Stimulated activated CD8-positive, alpha-beta memory T cell treated with anti-CD3 and anti-CD28 coated beads, Interleukin-4, amount 100 ng/mL, for 48 hours (primary cell): ENCODE data around the gene BTBD16.

Experiments used
- DNase-seq: peaks from one replicate; pipeline ENCODE4 v3.0.0-alpha.2; 2020

BTBD16 gene

DNA sequence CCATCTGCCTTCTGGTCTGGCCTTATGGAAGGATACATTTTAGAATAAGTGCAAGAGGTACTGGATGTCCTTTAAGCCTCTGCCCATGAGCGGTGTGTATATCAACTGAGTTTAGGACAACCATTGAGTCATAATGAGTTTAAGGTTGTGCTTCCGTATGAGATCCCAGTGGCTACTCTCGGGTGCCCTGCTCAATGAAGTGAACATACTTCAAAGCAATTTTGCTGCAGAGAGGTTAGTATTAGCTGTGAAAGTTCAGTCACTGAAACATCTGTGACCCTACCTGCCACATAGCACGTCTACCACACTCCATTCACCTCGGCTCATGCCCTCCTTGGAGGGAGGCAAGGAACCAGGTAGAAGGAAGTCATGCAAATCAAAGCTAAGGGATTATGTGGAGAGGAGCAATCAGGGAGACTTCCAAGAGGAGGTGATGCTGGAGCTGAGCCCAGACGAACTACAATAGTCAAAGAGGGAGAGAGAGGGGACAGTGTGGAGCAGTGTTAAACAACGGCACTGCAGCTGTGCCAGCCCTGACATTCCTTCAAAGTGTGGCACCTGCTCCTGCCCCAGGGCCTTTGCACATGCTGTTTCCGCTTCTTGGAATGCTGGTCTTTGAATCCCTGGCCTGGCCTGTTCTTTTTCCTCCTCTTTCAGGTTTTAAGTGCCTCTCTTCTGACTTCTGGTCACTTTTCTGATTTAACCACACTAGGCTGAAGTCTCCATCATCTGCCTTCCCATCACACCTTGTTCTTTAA, 25.4 kb downstream of the BTBD16 start:
- no peak for DNase-seq

DNA sequence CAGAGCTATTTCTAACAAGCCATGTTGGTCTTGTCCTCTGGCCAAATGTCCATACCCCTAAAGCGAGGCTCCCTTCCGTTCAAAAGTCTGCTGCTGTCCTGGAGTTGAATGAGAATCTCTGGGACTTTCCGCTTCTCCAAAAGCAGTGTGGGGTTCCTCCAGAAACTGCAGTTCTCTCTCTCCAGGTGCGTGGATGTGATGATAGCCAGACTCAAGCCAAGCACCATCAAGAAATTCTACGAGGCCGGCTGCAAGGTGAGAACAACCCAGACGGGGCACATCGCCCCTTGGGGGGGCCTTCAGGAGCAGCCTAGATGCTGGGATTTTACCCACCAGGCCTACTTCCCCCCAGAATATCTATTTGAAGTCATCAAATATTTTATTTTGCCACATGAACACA, 26.5 kb downstream of the BTBD16 start:
- no peak for DNase-seq

DNA sequence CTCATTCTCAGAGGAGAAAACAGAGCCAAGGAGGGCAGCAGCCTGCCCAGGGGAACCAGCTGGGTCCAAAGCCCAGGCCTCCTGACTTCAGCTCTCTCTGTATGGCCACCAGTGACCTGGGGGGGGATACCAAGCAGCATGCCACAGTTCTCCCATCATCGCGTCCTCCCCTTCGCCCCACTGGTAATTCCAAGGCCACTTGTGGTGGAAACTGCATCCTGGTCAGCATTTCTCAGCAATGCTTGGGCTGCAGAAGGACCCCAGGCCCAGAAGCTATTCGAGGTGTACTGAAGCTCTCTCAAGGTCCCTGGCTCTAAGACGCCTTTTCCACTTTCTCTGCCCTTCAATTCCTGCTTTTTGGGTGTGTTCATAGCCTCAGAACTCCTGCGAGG, 27.1 kb downstream of the BTBD16 start:
- DNase-seq, result no peak

DNA sequence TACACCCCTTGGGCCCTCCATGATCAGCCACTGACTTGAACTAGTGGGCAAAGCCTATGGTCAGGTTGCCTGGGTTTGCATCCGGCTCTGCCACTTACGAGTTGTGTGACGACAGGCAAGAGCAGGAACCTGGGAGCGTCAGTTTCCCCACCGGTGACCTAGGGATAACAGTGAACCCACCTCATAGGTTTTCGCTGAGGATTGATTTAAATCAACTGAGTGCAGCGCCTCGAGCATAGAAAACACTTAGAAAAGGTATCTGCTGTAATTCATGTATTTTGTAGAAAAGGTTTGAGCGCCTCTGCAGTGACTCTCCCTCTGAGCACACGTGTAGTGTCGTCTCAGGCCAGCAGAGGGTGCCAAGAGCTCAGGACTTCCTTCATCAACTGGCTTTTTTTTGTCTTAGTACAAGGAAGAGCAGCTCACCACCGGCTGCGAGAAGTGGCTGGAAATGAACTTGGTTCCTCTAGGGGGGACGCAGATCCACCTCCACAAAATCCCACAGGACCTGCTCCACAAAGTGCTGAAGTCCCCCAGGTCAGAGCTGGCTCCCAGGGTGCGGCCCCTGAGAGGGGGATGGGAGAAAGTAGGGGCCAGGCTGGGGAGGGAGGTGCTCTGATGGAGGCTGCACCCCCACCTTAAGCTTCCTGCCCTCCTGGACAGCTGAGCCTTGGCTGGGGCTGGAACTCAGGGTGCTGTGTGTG, 27.7 kb downstream of the BTBD16 start:
- peak; percentile 80 for DNase-seq

DNA sequence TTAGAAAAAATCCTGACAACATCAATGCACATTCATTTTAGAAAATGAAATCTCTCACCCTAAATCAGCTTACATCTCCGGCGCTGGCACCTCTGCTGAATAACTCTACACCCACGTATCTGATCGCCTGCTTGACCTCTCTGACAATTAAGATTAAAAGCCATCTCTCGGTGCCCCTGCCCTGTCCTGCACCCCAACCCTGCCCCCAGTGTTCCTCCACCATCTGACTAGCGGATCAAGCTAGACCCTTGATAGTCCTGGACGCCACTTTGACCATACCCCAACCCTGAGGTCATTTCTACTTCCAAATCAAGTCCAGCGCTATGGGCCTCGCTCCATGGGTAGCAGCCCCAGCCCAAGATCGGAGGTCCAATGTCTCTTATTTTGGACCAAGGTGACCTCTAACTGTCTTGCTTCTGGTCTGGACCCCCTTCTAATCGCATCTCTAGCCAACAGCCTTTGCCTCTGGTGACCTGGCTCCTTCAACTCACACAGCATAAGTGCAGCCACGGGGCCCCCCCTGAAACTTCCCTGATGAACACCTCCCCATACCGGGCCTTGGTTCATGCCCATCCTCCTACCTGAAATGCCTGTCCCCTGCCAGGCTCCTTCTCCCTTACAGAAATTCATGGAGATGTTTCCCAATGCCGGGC, 28.5 kb downstream of the BTBD16 start:
- DNase-seq, result no peak

DNA sequence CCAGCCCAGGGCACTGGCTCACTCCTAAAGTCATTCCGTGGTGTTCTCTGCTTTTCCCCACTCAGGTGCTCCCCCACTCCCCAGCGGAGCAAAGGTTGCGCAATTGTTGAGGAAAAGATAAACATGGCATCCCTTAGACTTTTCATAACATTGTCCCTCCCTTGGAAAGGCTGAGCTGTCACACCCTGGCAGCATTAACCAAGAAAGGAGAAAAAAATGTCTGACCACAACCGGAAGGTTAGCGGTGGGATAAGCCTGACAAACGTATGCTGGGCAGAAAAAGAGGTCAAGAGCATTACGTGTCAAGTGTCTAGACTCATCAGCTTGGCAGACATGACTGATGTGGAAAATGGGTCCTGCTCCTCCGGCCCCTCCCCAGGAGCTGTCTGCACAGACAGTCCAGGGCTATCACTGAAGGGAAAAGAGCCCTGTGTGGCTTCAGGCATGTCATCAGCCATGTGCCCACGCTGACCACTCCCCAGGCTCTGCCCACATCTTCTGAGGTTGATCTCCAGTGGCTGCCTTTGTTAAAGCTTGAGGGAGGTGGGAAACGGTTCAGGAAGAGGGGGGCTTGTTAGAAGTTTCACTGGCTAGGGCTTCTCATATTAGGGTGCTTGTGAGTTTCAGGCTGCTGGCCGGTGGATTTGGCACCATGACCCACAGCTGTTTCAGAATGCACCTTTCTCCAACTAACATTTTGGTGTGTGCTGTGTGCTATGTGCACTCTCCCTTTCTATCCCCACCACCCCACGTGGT, 30.1 kb downstream of the BTBD16 start:
- DNase-seq, result no peak

DNA sequence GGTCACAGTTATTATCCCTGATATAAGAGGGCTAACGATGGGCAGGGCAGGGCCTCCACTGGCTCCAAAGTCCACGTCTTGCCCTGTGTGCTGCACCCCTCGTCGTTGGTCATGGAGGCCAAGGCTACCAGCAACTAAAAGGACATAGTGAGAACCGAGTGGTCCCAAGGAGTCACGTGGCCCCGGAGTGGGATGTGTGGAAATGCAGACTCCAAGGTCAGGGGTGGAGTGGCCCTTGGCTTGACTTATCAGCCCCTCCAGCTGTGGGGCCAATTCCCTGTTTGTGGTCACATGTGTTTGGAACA, 30.7 kb downstream of the BTBD16 start:
- no peak for DNase-seq

DNA sequence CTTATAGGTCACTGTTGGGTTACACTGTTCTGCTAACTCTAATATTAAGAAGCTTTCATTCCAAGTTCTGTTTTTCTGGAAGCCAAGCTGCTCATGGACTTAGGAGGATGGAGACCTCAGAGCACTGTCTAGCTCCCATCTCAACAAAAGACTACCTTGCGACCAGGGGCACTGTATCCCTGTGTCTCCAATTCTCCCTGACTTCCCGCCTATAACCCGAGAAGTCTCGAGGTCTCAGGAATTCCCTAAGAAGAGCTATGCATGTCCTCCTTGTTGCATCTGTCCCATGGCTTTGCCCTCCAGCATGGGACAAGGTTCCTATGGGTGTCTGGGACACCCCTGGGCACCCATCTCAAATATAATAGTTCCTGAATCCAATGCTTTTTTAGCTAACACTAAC, 31.2 kb downstream of the BTBD16 start:
- DNase-seq, result no peak

DNA sequence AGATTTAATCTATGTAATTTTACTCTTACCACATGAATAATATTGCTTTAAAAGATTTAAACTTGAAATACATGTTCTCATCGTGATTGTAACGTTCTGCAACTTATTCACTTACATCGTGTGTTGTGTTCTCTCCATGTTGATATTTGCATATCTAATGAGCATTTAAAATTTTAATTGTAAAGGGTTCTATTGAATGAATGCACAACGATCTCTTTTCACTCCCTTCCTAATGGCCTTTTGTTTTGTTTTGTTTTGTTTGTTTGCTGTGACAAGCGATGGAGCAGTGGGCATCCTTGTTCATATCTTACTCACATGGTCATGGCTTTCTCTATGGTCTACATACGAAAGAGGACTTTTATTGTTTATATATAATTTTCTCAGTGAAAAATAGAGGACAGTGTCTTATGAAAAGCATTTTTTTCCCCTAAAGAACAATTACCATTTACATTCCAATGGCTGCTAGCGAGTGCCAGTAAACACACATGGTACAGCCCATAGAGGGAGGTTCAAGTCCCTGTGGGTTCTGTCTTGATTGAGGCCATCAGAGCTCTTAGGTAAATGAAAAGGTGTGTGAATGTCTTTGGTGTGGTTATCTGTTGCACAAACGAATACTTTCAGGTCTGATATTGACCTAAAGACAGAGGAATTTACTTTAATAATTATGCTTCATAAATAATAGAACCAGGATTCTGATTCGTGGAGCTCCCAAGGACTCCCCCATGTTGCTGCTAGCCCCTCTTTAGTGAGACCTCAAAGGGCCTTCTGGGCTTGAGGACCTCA, 32.4 kb downstream of the BTBD16 start:
- no peak for DNase-seq

DNA sequence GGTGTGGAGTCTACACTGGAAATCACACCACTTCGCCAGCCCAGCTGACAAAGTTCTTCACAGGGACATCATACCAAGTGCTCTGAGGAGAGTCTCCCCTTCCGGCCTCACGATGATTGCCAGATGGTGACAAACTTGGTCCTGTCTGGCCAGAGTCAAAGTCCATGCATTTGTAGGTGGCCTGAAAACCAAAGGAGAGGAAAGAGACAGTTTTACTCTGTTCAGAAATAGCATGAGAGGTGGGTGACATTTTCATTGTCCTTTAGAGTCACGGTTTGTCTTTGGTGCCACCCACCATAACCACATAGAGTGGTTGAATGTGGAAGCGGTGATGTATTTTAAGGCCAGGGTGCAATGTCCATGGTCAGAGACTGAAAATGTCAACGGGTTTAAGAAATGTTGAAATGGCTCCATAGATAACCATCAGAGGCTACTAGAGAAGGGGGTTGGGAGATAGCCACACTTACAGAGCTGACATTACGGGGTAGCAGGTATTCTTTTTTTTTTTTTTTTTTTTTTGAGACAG, 33.0 kb downstream of the BTBD16 start:
- DNase-seq, result peak; percentile 7

DNA sequence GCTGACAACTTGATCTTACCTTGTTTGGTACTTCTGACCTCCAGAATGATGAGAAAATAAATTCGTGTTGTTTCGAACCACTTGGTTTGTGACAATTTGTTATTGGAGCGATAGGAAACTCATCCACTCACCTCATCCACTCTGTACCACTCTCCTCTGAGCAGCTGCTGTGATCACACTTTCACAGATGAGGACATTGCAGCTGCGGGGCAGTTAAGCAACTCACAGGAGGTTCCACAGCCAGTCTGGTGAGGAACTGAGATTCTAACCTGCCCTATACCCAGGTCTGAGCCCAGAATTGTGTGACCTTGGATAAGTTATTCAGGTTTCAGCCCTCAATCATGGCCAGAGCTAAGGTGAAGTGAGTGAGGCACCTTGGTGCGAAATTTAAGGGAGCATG, 35.2 kb downstream of the BTBD16 start:
- no peak for DNase-seq

DNA sequence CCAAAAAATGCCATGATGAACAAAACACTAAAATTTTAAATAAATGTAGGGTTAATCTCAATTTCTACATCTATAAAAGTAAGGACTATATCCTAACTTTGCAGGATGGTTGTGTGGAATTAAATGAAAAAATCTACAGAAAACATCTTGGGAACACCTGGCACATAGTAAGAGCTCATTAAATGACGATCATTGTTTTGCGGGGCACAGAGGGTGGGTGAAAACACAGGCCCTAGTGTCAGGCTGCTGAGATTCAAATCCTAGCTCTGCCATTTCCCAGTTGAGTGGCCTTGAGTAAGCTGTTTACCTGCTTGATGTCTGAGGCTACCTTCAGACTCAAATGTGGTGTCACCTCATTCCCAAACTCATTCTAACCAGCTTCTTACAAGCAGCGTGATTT, 35.6 kb downstream of the BTBD16 start:
- no peak for DNase-seq

DNA sequence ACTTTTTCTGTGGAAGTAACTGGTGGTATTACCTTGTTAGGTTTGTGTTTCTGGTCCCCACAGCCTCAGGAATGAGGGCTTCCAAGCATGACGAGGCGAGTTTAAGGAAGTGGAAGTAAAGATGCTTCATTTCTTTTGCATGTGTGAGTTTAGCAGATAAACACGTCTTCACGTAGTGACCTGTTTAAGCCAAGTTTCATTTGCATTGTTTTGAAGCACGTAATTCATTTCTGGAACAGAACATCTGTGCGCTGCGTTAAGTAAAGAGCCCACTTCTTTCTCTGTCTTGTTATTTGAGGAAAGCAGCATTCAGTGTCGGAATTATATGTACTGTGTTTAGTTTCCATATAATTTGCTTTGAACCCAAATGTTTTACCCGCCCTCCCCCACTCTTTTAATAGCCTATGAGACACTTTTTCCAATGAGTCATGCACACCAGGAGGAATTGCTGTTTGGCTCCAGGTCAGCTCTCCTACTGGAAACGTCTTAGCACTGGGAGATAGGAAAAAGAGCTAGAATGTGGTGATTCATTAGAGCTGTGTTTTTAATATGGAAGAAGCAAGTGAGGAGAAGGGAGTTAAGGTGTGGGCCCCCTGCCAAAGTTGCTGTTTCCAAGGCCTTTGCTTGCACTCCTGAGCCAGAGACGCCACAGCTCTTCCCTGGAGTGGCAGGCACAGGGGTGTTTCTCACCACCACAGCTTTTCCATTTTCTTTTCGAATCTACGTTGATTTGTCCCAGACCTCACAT, 36.7 kb downstream of the BTBD16 start:
- DNase-seq, result no peak

DNA sequence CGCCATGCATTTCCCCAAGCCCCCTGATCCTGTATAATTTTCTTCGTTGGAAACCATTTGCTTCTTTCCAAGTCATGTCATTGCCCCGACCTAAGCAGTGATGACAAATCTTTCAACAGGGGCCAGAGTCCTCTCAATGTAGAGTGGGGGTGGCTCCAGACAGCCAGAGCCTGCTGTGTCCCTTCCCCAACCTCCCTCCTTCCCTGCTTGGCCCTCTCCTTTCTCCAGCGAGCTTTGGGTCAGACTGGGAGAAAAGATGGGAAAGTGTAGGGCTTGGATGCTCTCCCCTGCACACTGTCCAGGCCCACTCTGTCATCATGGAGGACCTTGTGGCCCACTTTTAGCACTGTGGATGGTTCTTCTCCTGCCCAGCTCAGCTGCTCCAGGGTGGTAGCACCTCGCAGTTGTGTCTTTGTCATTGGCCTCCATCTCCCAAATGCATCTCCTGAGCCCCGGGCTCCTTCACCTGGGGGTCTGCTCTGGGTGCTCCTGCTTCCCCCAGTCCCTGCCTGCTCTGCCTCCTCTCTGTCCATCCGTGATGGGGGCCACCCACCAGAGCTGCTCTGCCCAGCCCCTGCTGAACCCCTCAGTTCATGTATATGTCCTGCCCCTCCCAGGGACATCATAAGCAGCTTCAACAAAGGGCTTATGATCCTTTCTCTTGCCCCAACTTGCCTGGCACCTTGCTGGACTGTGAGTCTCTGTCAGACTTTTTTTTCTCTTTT, 37.5 kb downstream of the BTBD16 start:
- no peak for DNase-seq

DNA sequence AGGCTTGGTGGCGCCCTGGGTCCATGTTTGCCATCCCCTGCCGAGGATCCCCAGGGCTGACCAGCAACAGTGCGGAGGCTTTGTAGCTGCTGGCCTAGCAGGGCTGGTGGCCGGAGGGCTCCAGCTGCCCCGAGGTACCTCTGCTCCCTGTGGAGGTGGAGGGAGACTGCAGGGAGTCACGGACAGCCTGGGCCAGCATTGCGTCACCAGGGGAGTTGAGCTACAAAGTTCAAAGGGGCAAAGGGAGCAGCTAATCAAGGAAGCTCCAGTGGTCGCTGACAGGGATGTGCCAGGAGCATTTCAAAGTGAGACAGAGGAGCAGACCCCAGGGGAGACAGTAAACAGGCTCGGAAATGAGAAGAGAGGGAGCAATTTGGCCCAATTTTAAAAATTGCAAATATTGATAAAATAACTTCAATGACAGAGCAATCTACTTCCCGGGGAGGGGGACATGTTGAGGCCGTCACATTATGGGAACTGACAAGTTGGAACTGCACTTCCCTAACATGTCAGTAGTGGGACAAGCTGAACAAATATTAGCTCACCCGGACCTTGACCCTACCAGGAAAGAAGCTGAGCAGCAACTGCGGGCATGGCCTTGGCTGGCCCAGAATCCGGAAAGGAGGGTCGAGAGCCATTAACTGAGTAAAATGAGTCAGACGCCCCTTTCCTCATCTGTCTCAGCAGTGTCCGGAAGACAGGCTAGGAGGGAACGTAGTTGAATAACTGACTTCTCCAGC, 39.4 kb downstream of the BTBD16 start:
- DNase-seq, result no peak

DNA sequence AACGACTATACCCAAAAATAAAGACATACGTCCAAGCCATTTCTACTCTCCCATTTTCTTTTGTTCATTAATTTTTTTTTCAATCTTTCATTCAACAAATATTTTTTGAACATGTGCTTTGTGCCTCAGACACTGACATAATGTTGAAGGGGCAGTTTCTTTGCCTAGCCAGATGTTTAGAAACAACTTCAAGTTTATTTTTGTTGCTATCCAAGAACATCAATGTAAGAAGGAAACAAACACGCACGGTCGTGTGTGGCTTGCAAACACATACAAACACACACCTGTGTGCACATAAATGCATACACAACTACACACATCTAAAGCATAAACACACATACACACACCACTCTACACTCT, 39.9 kb downstream of the BTBD16 start:
- no peak for DNase-seq

DNA sequence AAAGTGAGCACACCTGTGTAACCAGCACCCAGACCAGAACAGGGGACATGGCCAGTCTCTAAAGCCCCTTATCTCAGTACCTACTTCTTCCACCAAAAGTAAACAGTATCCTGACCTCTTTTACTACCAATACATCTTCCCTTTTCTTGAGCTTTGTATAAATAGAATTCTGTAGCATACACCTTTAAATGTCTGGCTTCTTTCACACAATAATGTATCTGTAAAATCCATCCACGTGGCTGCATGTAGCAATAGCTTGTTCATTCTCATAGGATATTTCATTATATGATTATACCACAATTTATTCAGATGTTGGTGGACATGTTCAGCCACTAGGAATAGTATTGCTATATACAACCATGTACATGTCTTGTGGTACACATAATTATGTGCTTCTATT, 40.6 kb downstream of the BTBD16 start:
- DNase-seq, result no peak

DNA sequence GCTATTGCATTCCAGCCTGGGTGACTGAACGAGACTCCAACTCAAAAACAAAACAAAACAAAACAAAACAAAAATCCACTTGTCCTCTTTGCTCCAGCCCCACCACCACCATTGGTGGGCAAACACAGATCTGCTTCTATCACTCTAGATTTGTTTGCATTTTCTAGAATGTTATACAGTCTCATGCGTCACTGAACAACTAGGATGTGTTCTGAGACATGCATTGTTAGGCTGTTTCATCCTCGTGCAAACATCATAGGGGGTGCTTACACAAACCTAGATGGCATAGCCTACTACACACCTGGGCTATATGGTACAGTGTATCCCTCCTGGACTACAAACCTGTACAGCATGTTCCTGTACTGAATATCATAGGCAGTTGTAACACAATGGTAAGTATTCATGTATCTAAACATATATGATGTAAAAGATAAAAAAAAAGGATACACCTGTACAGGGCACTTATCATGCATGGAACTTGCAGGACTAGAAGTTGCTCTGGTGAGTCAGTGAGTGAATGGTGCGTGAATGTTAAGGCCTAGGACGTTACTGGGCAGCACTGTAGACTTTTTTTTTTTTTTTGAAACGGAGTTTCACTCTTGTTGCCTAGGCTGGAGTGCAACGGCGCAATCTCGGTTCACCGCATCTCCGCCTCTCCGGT, 45.3 kb downstream of the BTBD16 start:
- DNase-seq, result no peak

DNA sequence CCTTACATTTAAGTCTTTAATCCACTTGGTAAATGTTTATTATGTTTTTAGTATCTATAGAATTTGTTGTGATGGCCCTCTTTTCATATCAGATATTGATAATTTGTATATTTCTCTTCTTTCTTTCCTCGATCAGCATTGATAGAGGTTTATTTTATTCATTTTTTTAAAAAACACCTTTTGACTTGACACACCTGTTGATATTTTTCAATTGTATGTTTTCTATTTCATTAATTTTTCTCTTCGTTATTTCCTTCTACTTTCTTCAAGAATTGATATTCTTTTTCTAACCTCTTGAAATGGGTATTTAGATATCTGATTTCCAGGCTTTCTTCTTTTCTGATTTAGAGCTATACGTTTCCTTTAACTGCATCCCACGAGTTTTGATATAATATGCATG, 50.9 kb downstream of the BTBD16 start:
- no peak for DNase-seq

DNA sequence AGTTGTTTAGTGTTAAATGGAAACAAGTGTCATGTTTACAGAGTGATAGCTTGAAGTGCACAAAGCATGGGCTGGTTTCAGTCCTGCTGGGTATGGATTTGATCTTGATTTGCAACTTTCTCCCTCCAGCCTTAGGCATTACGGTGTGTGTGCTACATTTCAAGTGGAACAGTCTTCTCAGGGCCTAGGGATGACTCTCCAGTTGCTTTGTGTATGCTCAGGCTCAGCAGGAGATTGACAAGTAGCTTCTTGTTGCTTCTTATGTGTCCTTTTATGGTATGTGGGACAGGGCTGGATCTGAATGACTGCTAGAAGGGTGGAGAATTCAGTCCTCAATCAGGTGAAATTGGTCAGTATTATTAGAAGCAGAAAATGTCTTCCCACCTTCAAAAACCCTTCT, 52.1 kb downstream of the BTBD16 start:
- no peak for DNase-seq
